C4-2B (cell line): ENCODE measurements around the gene ISYNA1.

ENCODE experiments used
- CTCF ChIP-seq: fragments of 450-650 bp; conservative IDR thresholded peaks from 2 replicates; pipeline ENCODE4 v1.5.1; 2017; ENCODE audit warnings: mild to moderate bottlenecking
- ZFX ChIP-seq: fragments of 450-650 bp; IDR thresholded peaks from 2 replicates; pipeline ENCODE4 v1.6.1; 2017

DNA sequence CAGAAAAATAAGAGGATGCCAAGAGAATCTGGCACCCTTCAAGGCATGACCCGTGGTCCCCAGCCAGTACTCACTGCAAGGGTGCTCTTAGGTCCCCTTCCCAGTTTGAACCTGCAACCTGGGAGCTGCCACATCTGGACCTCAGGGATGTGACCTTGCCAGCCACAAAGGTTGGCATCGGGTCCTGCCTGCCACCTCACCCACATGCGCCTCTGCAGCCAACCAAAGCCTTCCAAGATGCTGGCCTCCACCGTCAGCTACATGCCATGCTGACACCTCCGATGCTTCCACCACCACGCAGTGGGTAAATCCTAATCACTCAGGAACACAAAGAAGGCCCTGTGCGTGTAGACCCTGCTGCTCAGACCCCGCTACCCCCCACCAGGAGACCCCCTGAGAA lies 48.8 kb upstream of the ISYNA1 start:
- no peak for TF ChIP-seq CTCF
- TF ChIP-seq ZFX = no peak
